Measurements from ENCODE around the gene ASB1. TPM values are rescaled to one million over a fixed set of nuclear protein-coding genes. Genes with fewer than 3 reads are reported as not detected.

Gene ASB1
- polyA plus RNA-seq, 1 of the 3 experiments (the other 2 are of a cell fraction), result 33.3 TPM

DNA sequence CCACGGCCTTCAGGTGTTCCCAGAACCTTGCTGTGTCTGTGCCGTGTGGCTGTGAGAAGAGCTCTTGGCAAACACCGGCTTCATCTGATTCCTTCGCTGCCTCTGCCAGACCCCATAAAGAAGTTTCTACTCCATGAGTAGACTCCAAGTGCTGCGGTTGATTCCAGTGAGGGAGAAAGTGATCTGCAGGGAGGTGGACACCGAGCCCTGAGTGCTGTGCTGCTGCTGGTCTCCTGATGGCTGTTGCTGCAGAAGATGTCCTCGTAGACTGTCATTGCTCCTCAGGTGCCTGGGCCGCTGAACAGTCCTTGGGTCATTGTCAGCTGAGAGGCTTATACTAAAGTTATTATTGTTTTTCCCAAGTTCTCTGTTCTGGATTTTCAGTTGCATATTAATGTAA lies 19.6 kb downstream of the ASB1 start:
- Histone ChIP-seq H3K36me3 (replicated peaks in 1 of 2; ENCODE audit: control insufficient read depth in 1 of 2, insufficient read depth in 2 of 2, low read length in 1 of 2) (peaks cover 75 to 79% of the 10 kb centered on the region in 2 experiments), H3K9me2 (no peaks in the 10 kb centered on the region), H3K9me3 (no peaks in the 10 kb centered on the region), H2AFZ (ENCODE audit: low read depth) (no peak overlapping the region), H3K27me3 (ENCODE audit: insufficient read depth) (no peaks in the 10 kb centered on the region), H4K20me1 (ENCODE audit: insufficient read depth) (peaks cover 50% of the 10 kb centered on the region), H3F3A (replicated peaks; ENCODE audit: insufficient read depth) (peaks cover 2% of the 10 kb centered on the region), H3K27ac (ENCODE audit: low read depth in 2 of 2, low read length in 1 of 2) (no peak overlapping the region), H3K4me3 (ENCODE audit: low read depth in 2 of 2, low read length in 1 of 2) (no peak overlapping the region), H3K4me2 (no peak overlapping the region), H3K9ac (no peak overlapping the region), H3K79me2 (ENCODE audit: insufficient read depth) (peaks cover 88% of the 10 kb centered on the region), H3K4me1 (ENCODE audit: control insufficient read depth in 1 of 2, insufficient read depth in 2 of 2, low read depth in 1 of 2, low read length in 1 of 2) (peaks cover 3 to 4% of the 10 kb centered on the region in 2 experiments; a peak in 2 of 4 replicates)
- CTCF ChIA-PET, result no interaction called here
- DNase-seq, result no peak
- TF ChIP-seq TAF1 (IDR thresholded peaks at IDR 0.05; ENCODE audit: borderline replicate concordance, low read depth, low read length) (no peak), CHD2 (IDR thresholded peaks at IDR 0.05; ENCODE audit: low read length, partially characterized antibody) (no peak), YY1 (IDR thresholded peaks at IDR 0.05; ENCODE audit: low read depth) (no peak), MXI1 (IDR thresholded peaks at IDR 0.05; ENCODE audit: low read depth, low read length) (no peak), SIN3A (IDR thresholded peaks at IDR 0.05; ENCODE audit: borderline replicate concordance, low read depth, low read length) (no peak), RFX5 (IDR thresholded peaks at IDR 0.05; ENCODE audit: low read length) (no peak), EP300 (IDR thresholded peaks at IDR 0.05; ENCODE audit: borderline replicate concordance in 1 of 2, low read depth in 1 of 2, low read length in 1 of 2) (no peak), NFIC (IDR thresholded peaks at IDR 0.05; ENCODE audit: borderline replicate concordance) (no peak), FOSL2 (IDR thresholded peaks at IDR 0.05; ENCODE audit: borderline replicate concordance, low read depth) (no peak)
- TF ChIP-seq, protein P1, sequence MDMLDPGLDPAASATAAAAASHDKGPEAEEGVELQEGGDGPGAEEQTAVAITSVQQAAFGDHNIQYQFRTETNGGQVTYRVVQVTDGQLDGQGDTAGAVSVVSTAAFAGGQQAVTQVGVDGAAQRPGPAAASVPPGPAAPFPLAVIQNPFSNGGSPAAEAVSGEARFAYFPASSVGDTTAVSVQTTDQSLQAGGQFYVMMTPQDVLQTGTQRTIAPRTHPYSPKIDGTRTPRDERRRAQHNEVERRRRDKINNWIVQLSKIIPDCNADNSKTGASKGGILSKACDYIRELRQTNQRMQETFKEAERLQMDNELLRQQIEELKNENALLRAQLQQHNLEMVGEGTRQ (IDR thresholded peaks at IDR 0.05; ENCODE audit: borderline replicate concordance, low read depth, low read length), result no peak
- TF ChIP-seq, protein P2, sequence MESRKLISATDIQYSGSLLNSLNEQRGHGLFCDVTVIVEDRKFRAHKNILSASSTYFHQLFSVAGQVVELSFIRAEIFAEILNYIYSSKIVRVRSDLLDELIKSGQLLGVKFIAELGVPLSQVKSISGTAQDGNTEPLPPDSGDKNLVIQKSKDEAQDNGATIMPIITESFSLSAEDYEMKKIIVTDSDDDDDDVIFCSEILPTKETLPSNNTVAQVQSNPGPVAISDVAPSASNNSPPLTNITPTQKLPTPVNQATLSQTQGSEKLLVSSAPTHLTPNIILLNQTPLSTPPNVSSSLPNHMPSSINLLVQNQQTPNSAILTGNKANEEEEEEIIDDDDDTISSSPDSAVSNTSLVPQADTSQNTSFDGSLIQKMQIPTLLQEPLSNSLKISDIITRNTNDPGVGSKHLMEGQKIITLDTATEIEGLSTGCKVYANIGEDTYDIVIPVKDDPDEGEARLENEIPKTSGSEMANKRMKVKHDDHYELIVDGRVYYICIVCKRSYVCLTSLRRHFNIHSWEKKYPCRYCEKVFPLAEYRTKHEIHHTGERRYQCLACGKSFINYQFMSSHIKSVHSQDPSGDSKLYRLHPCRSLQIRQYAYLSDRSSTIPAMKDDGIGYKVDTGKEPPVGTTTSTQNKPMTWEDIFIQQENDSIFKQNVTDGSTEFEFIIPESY (IDR thresholded peaks at IDR 0.05; ENCODE audit: borderline replicate concordance, low read depth), result no peak
- POLR2A ChIA-PET, result no interaction called here
- WGBS (ENCODE audit: low lambda C conversion rate), result 95% methylated on average over 8 of the region's 8 CpGs

DNA sequence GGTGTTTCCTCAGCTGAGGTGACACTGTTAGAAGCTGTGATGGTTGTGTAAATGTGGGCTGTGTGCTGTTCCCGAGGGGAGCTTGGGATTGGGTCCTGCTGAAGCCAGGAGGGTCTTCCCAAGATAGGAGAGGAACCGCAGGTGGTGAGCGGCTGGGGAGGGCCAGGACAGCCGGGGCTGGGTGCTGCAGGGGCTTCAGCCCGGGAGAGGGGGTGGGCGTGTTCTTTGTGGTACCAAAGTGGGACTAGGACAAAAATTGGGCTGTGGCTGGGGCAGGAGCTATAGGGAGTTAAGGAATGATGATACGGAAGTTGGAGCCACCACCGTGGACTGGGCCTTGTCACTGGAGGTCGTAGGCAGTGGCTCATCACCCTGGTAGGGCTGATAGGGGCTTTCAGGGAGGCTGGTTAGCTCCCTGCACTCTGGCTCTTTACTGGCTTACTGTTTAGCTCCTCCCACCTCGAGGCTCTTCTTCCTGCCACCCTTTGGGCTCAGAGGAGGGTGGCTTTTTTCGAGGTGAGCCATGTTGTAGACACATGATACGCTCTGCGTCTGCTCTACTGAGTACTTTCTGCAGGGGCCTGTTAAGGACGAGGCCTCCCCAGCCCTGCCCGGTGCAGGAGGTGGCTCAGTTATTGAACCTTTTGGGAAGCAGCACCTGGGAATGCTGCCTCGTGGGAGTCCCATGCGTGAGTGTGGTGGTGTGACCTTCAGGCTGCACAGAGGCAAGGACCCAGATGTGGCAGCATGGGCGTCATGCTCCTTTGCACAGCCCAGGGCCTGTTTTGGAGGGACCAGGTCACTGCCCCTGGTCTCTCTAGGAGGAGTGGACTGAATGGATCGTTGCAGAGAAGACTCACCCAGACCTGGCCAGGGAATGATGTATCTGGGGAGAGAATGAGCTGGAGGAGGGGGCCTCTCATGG lies 21.6 kb downstream of the ASB1 start:
- H3F3A ChIP-seq (replicated peaks; ENCODE audit: insufficient read depth), result peaks cover 8% of the 10 kb centered on the region
- CTCF ChIA-PET, result interaction anchor here (0.7 to 1.1 kb wide), 3 partner anchors 15 to 336 kb away, joined by 3 to 4 read pairs (median 3); no protein-coding TSS in a partner anchor
- no peaks in the 10 kb centered on the region for H3K9me3 ChIP-seq
- DNase-seq, result no peak
- peaks cover 69 to 91% of the 10 kb centered on the region in 2 experiments for H3K36me3 ChIP-seq (replicated peaks in 1 of 2; ENCODE audit: control insufficient read depth in 1 of 2, insufficient read depth in 2 of 2, low read length in 1 of 2)
- no peaks in the 10 kb centered on the region; a peak in 1 of 4 replicates for H3K4me1 ChIP-seq (ENCODE audit: control insufficient read depth in 1 of 2, insufficient read depth in 2 of 2, low read depth in 1 of 2, low read length in 1 of 2)
- H3K4me3 ChIP-seq (ENCODE audit: low read depth in 2 of 2, low read length in 1 of 2), result no peak overlapping the region
- H3K4me2 ChIP-seq, result no peak overlapping the region
- H3K9me2 ChIP-seq, result no peaks in the 10 kb centered on the region
- POLR2A ChIA-PET, result no interaction called here
- peaks cover 69% of the 10 kb centered on the region for H3K79me2 ChIP-seq (ENCODE audit: insufficient read depth)
- no peaks in the 10 kb centered on the region for H3K27me3 ChIP-seq (ENCODE audit: insufficient read depth)
- H3K9ac ChIP-seq, result no peak overlapping the region
- no peak overlapping the region; a peak in 1 of 4 replicates for H3K27ac ChIP-seq (ENCODE audit: low read depth in 2 of 2, low read length in 1 of 2)
- H4K20me1 ChIP-seq (ENCODE audit: insufficient read depth), result peaks cover 30% of the 10 kb centered on the region
- 84% methylated on average over 15 of the region's 19 CpGs for WGBS (ENCODE audit: low lambda C conversion rate)
- H2AFZ ChIP-seq (ENCODE audit: low read depth), result no peak overlapping the region
- TF ChIP-seq FOSL2 (IDR thresholded peaks at IDR 0.05; ENCODE audit: borderline replicate concordance, low read depth) (no peak), POLR2AphosphoS5 (IDR thresholded peaks at IDR 0.05; ENCODE audit: low read depth, low read length) (no peak), ELF1 (IDR thresholded peaks at IDR 0.05) (no peak), SMC3 (IDR thresholded peaks at IDR 0.05; ENCODE audit: low read depth, low read length) (no peak)
- TF ChIP-seq, protein P1 (IDR thresholded peaks at IDR 0.05; ENCODE audit: borderline replicate concordance, low read depth, low read length), result no peak
- TF ChIP-seq, protein P3, sequence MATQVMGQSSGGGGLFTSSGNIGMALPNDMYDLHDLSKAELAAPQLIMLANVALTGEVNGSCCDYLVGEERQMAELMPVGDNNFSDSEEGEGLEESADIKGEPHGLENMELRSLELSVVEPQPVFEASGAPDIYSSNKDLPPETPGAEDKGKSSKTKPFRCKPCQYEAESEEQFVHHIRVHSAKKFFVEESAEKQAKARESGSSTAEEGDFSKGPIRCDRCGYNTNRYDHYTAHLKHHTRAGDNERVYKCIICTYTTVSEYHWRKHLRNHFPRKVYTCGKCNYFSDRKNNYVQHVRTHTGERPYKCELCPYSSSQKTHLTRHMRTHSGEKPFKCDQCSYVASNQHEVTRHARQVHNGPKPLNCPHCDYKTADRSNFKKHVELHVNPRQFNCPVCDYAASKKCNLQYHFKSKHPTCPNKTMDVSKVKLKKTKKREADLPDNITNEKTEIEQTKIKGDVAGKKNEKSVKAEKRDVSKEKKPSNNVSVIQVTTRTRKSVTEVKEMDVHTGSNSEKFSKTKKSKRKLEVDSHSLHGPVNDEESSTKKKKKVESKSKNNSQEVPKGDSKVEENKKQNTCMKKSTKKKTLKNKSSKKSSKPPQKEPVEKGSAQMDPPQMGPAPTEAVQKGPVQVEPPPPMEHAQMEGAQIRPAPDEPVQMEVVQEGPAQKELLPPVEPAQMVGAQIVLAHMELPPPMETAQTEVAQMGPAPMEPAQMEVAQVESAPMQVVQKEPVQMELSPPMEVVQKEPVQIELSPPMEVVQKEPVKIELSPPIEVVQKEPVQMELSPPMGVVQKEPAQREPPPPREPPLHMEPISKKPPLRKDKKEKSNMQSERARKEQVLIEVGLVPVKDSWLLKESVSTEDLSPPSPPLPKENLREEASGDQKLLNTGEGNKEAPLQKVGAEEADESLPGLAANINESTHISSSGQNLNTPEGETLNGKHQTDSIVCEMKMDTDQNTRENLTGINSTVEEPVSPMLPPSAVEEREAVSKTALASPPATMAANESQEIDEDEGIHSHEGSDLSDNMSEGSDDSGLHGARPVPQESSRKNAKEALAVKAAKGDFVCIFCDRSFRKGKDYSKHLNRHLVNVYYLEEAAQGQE (IDR thresholded peaks at IDR 0.05; ENCODE audit: low read depth, low read length), result no peak
- TF ChIP-seq, protein P4, sequence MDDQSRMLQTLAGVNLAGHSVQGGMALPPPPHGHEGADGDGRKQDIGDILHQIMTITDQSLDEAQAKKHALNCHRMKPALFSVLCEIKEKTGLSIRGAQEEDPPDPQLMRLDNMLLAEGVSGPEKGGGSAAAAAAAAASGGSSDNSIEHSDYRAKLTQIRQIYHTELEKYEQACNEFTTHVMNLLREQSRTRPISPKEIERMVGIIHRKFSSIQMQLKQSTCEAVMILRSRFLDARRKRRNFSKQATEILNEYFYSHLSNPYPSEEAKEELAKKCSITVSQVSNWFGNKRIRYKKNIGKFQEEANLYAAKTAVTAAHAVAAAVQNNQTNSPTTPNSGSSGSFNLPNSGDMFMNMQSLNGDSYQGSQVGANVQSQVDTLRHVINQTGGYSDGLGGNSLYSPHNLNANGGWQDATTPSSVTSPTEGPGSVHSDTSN (IDR thresholded peaks at IDR 0.05), result no peak

Measured in SK-N-SH (cell line).